ENCODE results near the gene TNIK.

DNA sequence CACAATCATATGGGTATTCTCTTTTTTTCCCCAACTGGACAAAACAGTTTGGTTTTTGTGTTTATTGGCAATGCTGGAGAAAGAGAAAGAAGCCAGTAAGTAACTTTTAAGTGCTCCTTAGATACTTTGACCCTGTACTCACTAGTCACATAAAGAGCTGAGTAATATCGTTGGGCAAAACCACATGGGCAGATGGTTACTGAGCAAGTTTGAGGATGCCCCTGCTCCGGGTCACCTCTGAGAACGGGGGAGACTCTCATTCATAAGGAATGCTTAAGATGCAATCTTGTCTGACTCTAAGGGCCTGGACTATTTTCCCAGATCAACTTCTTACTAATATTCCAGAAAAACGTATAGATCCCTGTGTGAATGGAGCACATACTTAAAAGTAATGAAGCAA is 327.3 kb downstream of the TNIK start:
- TF ChIP-seq SUZ12 (IDR thresholded peaks at IDR 0.05; ENCODE audit: extremely low read depth, insufficient read depth, insufficient read length) (no peak), YY1 (IDR thresholded peaks at IDR 0.05; ENCODE audit: insufficient read depth, insufficient read length) (no peak), ZNF274 (IDR thresholded peaks at IDR 0.05; ENCODE audit: low read depth, low read length) (no peak)
